ENCODE results near the gene ZNF439.
"Not testable (repeated sequence)": the region's sequence is repeated elsewhere in the genome, so short reads cannot be mapped to it uniquely, and the experiment has no call there.

Gene ZNF439

GRCh38 chr19:11872624-11873023 lies 24.1 kb downstream of the ZNF439 start:
- no peak for DNase-seq

- DNase-seq, result no peak
Observed at GRCh38 chr19:11873762-11874161, 25.2 kb downstream of the ZNF439 start.

GRCh38 chr19:11879687-11880266 lies 31.3 kb downstream of the ZNF439 start:
- peak; percentile 45 for DNase-seq

- no peak for DNase-seq
Observed at GRCh38 chr19:11880598-11880997, 32.1 kb downstream of the ZNF439 start.

DNA sequence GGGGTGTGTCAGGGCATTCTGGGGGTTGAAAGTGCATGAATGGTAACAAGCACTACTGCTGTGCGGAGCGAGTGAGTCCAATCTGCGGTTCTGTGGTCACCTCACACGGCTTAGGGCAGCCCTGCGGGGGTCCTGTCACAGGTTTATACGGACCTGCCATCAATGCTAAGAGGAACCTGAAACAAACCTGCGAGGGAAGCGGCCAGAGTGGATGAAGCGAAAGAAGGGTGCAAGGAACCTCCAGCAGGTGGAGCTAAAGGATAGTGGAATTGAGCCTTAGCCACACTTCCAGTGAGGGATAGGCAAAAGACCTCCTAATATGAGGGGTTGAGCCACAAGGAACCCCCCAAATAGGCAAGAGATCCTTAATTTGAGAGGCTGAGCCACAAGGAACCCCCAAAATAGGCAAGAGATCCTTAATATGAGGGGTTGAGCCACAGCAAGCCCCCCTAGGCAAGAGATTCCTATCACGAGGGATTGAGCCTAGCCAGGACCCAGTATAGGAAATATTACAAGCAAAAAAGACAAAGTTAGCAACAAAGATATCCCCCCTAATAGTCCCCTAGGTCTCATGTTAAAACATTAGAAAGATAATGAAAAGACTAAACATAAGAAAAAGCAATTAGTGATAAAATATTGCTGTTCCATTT lies 32.8 kb downstream of the ZNF439 start:
- DNase-seq, result peak; percentile 73

- DNase-seq, result no peak
Observed at GRCh38 chr19:11882606-11883005, 34.1 kb downstream of the ZNF439 start.

DNA sequence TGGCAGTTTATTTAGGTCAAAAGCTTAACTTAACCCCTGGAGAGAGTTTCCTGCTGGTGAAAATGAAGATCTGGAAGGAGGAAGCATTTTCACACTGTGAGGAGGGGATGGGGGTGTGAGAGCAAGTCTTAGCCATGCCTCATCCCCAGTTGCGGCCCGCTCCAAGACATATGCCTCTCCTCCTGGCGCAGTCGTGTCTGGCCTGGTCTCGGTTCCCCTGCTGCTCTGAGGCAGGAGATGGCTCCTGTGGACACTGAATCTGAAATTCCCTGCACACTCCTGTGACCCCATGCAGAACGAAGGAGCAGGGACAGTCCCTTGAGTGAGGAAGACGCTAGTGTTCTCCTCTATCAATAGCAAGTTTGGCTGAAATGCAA lies 38.7 kb downstream of the ZNF439 start:
- DNase-seq, result no peak

GRCh38 chr19:11887611-11888531 lies 39.3 kb downstream of the ZNF439 start, which contains the start of gene ZNF69:
Gene ZNF69 (plus strand): TSS chr19:11887782. CDS start chr19:11887924, 142 bp downstream.
- DNase-seq, result peak; percentile 62

GRCh38 chr19:11889901-11890300 lies 41.4 kb downstream of the ZNF439 start:
- DNase-seq, result not testable (repeated sequence)

DNA sequence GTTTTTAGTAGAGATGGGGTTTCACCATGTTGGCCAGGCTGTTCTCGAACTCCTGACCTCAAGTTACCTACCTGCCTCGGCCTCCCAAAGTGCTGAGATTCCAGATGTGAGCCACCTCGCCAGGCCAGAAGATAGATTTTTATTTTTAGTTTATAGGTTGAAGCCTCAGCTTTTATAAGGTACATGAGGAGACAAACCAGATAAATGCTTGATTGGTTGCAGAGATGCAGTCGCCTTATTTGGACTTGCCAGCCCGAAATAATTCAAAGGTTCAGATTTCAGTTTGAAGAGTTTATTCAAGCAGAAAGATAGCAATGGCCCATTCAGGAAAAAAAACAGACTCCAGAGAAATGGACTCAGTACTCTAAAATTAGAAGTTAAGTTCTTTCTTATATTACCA lies 42.1 kb downstream of the ZNF439 start:
- no peak for DNase-seq

- no peak for DNase-seq
Observed at GRCh38 chr19:11894851-11895250, 46.3 kb downstream of the ZNF439 start.

DNA sequence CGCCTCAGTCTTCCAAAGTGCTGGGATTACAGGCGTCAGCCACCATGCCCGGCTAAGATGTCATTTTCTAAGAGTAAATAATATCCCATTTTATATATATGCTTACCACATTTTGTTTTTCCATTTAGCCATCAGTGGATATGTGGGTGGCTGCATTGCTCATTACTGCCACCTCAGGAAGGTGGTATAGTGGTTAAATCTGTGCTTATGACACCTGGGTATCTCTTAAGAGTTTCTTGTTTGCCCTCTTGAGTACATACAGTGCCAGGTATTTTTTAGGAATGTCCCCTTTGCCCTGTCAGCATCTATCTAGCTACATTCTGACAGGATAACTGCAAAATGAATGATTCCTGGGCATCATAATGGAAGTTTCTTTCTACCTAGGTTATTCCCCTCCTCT lies 53.7 kb downstream of the ZNF439 start:
- no peak for DNase-seq

- DNase-seq, result no peak
Observed at GRCh38 chr19:11905928-11906327, 57.4 kb downstream of the ZNF439 start.

DNA sequence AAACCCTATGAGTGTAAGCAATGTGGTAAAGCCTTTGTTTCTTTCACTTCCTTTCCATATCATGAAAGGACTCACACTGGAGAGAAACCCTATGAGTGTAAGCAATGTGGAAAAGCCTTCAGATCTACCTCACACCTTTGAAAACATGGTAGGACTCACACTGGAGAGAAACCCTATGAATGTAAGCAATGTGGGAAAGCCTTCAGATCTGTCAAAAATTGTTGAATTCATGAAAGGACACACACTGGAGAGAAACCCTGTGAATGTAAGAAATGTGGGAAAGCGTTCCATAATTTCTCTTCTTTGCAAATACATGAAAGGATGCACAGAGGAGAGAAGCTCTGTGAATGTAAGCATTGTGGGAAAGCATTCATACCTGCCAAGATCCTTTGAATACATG lies 63.4 kb downstream of the ZNF439 start:
- DNase-seq, result not testable (repeated sequence)

GRCh38 chr19:11914417-11915051 lies 66.0 kb downstream of the ZNF439 start:
- DNase-seq, result not testable (repeated sequence)

All from CD4-positive, alpha-beta T cell treated with Interleukin-10 for 1 hour (primary cell).